ENCODE measurements around the gene ZNF442.
"Not testable (repeated sequence)": the region's sequence is repeated elsewhere in the genome, so short reads cannot be mapped to it uniquely, and the experiment has no call there.

Gene ZNF442

DNA sequence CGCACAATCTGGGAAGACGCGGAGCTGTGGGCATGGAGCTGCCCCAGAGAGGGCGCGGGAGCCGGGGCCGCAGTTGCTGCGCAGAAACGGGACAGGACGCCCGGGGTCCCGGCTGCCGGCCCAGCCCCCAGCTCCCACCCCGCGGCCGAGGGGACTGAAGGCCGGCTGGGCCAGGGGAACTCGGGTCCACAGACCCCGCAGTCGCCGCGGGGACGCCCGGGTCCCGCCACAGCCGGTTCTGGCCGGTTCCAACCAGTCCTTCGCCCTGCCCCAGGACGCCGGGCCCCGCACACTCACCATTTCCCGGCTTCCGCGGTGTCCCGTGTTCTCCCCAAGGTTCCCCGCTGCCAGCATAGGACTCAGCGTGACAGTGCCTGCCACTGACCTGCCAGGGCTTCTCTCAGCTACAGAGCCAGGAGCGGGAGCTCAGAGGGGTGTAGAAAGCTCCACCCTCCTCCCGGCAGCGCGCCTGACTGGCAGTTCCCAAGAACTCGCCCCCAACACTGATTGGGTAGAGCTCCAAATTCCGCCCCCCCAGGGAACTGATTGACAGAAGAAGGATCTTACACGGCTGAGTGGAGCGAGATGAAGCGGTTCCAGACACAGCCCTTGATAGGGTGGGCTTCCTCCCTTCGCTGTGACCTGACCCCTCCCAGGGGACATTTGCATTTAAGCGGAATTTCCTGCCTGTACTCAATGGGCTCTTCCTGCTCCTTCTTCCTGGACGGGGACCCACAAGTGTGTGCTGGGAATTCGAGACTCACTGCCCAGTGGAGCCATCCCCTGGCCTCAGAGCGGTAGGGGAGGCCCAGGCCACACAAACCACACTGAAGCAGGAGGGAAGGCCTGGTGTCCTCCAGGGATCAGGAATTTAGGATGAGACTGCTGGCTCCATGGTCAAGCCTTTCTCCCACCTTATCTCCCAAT lies at the start of gene ZNF442:
Gene ZNF442 (minus strand): TSS at position 448 of the 927 bp plus-strand sequence. CDS start 2,052 bp downstream, outside the sequence.
- DNase-seq, result peak; percentile 90 to 95

DNA sequence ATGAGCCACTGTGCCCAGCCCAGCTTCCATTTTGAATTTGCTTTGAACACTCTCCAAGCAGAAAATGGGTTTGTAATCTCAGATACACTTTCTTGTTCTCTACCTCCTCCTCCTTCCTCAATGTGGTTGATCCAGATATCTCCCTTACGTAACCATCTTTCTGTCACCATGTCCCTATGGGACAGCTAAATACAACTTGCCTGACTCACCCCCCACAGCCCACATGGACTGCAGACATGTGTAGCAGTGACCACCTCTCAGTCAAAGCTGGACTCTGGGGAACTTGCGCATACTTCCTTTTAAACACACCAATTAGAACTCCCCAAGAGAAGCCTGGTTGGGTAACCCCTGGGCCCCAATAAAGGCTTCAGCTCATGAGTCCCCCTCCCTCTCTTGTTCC lies 46.4 kb upstream of the ZNF442 start:
- no peak for DNase-seq

DNA sequence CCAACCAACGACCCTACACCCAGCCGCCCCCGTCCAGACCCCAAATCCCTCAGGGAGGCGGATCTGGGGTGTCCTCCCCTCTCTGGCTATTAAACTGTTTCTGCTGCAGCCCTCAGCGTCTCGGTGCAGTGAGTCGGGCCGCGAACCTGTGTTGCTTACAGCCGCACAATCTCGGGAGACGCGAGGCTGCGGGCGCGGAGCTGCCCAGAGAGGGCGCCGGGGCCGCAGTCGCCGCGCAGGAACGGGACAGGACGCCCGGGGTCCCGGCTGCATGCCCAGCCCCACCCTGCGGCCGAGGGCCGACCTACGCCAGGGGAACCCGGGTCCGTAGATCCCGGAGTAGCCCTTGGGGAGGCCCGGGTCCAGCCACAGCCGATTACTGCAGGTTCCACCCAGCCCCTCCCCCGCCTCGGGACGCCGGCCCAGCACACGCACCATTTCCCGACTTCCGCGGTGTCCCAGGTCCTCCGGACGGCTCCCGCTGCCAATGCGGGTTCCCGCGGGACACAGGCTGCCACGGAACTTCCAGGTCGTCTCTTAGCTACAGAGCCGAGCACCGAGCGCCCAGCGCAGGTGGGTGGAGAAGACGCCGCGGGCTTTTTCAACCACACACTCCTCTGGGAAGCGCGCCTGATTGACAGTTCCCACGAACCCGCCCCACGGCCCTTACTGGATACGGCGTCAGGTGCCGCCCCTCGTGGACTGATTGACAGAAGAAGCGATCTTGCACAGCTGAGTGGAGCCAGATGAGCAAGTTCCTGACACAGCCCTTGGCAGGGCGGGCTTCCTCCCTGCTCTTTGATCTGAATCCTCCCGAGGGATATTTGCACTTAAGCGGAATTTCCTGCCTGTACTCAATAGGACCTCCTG lies 35.4 kb upstream of the ZNF442 start, which contains the start of gene ZNF799:
Gene ZNF799 (minus strand): TSS at position 639 of the 870 bp plus-strand sequence. CDS start 201 bp downstream, at position 438.
- peak; percentile 92 to 96 for DNase-seq

DNA sequence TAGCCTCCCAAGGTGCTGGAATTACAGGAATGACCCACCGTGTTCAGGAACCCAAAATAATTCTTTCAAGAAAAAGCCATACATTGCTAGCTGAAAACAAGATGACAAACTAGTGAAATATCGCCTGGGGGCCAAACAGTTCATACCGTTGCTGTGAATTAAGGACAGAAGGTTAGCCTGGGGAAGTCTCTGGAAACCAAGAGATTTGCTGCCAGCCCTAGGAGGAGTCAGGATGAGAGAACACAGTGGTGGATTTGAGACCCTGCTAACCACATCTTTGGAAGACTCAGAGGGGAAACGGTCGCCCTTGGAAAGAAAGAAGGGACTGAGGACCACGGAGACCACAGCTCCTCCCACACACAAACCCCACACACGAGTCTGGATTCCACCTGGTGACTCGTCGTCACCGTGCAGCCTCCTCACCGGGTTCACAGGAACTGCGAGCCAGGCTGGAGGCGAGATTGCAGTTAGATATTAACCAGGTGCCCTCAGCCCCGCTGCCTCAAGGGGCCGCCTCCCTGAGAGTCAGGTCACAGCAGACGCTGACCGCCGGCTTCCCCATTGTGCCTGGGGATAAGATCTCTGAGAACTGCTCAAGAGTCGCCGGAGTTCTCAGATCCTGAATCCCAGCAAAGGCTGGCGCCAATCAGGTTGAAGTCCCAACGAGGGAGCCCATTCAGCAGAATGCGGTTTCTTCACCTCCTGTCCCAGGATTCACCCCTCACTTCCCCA lies 34.6 kb upstream of the ZNF442 start:
- DNase-seq, result peak in 1 of 2 experiments; percentile 27

DNA sequence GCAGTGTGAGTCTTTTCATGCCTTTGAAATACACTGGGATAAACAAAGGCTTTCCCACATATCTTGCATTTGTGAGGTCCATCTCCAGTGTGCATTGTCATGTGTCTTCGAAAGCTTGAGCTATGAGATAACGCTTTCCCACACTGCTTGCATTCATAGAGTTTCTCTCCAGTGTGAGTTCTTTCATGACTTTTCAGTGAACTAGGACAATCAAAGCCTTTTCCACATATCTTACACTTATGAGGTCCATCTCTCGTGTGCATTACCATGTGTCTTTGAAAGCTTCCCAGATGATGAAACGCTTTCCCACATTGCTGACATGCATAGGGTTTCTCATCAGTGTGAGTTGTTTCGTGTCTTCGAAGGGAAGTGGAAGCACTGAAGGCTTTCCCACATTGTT lies 25.7 kb upstream of the ZNF442 start:
- DNase-seq, result not testable (repeated sequence)

- DNase-seq, result not testable (repeated sequence)
Observed at GRCh38 chr19:12386365-12386764, 20.9 kb upstream of the ZNF442 start.

DNA sequence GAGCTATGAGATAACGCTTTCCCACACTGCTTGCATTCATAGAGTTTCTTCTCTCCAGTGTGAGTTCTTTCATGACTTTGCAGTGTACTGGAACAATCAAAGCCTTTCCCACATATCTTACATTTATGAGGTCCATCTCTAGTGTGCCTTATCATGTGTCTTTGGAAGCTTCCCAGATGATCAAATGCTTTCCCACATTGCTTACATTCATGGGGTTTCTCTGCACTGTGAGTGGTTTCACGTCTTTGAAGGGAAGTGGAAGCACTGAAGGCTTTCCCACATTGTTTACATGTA lies 14.9 kb upstream of the ZNF442 start:
- no peak for DNase-seq

DNA sequence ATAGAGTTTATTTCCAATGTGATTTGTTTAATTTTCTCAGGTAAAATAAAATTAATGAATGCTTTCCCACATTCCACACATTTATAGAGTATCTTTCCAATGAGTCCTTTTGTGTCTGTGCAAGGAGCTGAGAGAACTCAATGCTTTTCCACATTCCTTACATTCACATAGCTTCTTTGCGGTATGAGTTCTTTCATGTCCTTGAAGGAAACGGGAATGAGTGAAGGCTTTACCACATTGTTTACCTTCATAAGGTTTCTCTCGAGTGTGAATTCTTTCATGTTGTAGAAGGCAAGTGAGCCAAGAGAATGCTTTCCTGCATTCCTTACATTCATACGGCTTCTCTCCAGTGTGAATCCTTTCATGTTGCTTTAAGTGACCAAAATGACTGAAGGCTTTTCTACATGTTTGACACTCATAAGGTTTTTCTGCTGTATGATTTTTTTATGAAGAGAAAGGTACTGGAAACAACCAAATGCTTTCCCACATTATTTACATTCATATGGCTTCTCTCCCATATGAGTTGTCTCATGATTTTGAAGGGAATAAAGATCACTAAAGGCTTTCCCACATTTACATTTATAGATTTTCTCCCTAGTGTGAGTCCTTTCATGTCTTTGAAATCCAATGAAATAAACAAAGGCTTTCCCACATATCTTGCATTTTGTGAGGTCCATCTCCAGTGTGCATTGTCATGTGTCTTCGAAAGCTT lies 14.4 kb upstream of the ZNF442 start:
- DNase-seq, result no peak

DNA sequence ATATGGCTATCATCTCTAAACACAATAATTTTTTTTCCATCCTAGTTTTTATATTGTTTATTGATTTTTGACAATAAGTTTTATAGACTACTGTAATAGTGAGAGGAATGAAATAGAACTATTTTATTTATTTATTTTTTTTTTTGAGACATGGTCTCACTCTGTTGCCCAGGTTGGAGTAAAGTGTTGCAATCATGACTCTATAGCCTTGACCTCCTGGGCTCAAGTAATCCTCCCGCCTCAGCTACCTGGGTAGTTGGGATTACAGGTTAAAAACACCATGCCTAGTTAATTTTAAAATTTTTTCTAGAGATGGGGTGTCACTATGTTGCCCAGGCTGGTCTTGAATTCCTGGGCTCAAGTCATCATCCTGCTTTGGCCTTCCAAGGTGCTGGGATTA lies 8.5 kb upstream of the ZNF442 start:
- DNase-seq, result no peak

DNA sequence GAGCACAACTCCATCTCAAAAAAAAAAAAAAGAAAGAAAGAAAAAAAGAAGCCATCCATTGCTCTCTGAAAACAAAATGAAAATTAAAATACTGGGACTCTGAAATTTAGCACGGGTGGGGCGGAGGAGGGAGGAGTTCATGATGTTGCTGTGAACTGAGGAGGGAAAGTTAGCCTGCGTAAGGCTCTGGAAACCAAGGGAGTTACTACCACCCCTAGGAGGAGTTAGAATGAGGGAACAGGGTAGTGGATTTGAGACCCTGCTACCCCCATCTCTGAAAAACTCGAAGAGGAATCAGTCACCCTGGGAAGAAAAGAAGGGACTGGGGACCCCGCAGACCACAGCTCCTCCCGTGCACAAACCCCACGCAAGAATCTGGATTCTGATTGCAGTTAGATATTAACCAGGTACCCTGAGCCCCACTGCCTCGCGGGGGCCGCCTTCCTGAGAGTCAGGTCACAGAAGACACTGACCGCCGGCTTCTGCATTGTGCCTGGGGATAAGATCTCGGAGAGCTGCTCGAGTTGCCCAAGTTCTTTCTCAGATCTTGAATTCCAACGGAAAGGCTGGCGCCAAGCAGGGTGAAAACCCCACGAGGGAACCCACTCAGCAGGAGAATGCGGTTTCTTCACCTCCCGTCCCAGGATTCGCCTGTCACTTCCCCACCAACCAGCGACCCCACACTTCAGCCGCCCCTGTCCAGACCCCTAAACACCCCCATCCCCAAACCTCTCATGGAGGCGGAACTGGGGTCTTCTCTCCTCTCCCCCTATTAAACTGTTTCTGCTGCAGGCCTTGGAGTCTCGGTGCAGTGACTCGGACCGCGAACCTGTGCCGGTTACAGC lies 870 bp downstream of the ZNF442 start:
- no peak for DNase-seq

GRCh38 chr19:12362236-12362635 lies 3.2 kb downstream of the ZNF442 start:
- DNase-seq, result not testable (repeated sequence)

DNA sequence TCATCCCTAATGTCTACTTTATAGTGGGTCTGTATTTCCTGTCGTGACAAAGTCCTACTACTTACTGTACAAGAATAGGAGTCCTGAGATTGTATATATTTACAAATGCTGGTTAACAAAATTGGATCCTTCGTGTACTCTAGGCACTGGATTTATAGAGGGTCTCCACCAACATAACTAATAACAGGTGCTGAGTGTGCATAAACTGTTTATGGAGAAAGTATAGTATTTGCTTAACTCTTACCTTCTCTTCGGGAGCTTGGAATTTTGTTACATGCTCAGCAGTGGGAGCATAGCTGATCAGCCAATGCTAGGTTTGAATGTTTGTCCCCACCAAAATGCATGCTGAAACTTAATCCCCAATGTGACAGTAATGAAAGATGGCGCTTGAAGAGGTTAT lies 12.1 kb downstream of the ZNF442 start:
- DNase-seq, result no peak

GRCh38 chr19:12350890-12351197 lies 14.6 kb downstream of the ZNF442 start:
- DNase-seq, result no peak

- no peak for DNase-seq
Observed at GRCh38 chr19:12350185-12350889, 15.1 kb downstream of the ZNF442 start.

DNA sequence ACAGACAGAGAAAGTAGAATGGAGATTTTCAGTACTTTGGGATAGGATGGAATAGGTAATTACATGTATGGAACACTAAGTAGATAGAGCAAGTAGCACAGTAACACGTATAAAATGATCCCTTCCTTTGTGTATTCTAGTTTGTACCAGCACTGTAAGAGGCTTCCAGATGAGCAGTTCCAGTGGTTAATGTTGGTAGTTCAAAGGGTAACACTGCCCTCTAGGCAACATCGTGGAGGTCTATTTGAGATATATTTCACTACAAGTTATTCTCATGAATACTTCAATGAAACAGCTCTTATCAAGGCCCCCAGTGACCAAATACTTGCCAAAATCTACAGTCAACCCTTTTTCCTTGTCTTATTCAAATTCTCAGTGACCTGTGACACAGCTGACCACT lies 18.6 kb downstream of the ZNF442 start:
- DNase-seq, result peak in 1 of 2 experiments; percentile 22

- DNase-seq, result no peak
Observed at GRCh38 chr19:12345197-12345596, 20.3 kb downstream of the ZNF442 start.

- peak; percentile 95 to 98 for DNase-seq
Observed at GRCh38 chr19:12333162-12334159, 32.0 kb downstream of the ZNF442 start, which contains the start of gene ZNF563. TSS of gene ZNF563 (minus strand) at chr19:12333633. CDS start at chr19:12333482, 151 bp downstream.

GRCh38 chr19:12331211-12331941 lies 34.1 kb downstream of the ZNF442 start:
- no peak for DNase-seq

DNA sequence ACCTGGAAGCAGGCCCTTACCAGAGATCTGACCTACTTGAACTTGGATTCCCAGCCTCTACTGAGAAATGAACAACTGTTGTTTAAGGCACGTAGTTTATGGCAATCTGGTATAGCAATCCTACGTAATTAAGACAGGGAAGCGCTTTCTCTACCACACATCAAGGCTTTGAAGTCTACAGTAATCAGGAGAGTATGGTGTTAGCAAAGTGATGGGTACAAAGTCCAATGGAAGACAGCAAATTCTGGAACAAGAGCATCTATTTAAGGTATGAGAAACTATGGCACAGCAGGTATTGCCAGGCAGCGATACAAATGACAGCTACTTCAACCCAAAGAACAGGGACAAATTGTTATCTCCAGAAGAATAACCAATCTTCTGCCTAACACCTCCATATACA lies 35.1 kb downstream of the ZNF442 start:
- DNase-seq, result no peak

Measured in NCI-H526 (cell line).